ENCODE measurements around the gene DMD.

DNA sequence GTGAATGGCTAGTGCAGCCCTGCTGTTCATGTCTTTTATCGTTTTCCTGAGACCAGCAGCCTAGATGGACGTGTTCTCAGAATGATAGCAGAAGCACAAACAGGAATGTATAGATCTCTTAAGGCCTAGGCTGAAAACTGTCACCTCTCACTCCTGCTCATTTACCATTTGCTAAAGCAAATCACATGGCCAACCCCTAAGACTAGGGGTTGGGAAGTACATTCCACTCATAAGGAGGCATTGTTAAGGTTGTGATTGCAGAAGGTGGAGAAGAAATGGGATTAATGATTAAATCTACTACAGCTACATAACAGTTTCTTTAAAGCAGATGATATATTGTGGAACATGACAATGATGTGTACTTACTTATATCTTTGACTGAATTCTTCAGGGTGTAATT is 1602.7 kb downstream of the DMD start:
- TF ChIP-seq SIN3A (IDR thresholded peaks at IDR 0.05; ENCODE audit: borderline replicate concordance, insufficient read depth, low read length) (no peak), POLR2AphosphoS5 (IDR thresholded peaks at IDR 0.05; ENCODE audit: low read depth, low read length) (no peak), TAF1 (IDR thresholded peaks at IDR 0.05; ENCODE audit: borderline replicate concordance, insufficient read depth, low read length) (no peak)
- TF ChIP-seq, protein P1, sequence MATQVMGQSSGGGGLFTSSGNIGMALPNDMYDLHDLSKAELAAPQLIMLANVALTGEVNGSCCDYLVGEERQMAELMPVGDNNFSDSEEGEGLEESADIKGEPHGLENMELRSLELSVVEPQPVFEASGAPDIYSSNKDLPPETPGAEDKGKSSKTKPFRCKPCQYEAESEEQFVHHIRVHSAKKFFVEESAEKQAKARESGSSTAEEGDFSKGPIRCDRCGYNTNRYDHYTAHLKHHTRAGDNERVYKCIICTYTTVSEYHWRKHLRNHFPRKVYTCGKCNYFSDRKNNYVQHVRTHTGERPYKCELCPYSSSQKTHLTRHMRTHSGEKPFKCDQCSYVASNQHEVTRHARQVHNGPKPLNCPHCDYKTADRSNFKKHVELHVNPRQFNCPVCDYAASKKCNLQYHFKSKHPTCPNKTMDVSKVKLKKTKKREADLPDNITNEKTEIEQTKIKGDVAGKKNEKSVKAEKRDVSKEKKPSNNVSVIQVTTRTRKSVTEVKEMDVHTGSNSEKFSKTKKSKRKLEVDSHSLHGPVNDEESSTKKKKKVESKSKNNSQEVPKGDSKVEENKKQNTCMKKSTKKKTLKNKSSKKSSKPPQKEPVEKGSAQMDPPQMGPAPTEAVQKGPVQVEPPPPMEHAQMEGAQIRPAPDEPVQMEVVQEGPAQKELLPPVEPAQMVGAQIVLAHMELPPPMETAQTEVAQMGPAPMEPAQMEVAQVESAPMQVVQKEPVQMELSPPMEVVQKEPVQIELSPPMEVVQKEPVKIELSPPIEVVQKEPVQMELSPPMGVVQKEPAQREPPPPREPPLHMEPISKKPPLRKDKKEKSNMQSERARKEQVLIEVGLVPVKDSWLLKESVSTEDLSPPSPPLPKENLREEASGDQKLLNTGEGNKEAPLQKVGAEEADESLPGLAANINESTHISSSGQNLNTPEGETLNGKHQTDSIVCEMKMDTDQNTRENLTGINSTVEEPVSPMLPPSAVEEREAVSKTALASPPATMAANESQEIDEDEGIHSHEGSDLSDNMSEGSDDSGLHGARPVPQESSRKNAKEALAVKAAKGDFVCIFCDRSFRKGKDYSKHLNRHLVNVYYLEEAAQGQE (IDR thresholded peaks at IDR 0.05; ENCODE audit: insufficient read depth in 1 of 2, low read depth in 2 of 2, low read length in 2 of 2), result no peak
